Dendritic cell treated with granulocyte-macrophage colony-stimulating factor and Interleukin-4, amounts not matched to agents 40 ng/mL and 50 ng/mL, for 4 days (primary cell): Measurements from ENCODE around the gene KCNA2.

Experiments used
- H3K27ac Mint-ChIP-seq: one replicate; pipeline ENCODE4 v1.8.0; 2022; ENCODE audit warnings: mild to moderate bottlenecking, mixed read lengths
- H3K27me3 Mint-ChIP-seq: one replicate; pipeline ENCODE4 v1.8.0; 2022; ENCODE audit warnings: mild to moderate bottlenecking, mixed read lengths
- H3K36me3 Mint-ChIP-seq: one replicate; pipeline ENCODE4 v1.8.0; 2022; ENCODE audit warnings: low read depth, mixed read lengths
- H3K4me1 Mint-ChIP-seq: one replicate; pipeline ENCODE4 v1.8.0; 2022; ENCODE audit warnings: low read depth, mixed read lengths
- H3K4me3 Mint-ChIP-seq: one replicate; pipeline ENCODE4 v1.8.0; 2022; ENCODE audit warnings: mild to moderate bottlenecking, moderate library complexity, mixed read lengths
- H3K9me3 Mint-ChIP-seq: one replicate; pipeline ENCODE4 v1.8.0; 2022; ENCODE audit warnings: mixed read lengths
- intact Hi-C: fragments of 100-400 bp; cut with micrococcal nuclease; formaldehyde crosslinking; loops from one replicate; pipeline ENCODE4 v1.15.0; 2022

Gene KCNA2

GRCh38 chr1:110605901-110606656, at the start of gene KCNA2:
KCNA2 (minus strand) TSS chr1:110606358; CDS start chr1:110604782, 1,576 bp downstream.
- intact Hi-C loops, result no loop called here
- peaks cover 20% of the 10 kb centered on the region for H3K4me1 Mint-ChIP-seq
- no peaks in the 10 kb centered on the region for H3K36me3 Mint-ChIP-seq
- H3K9me3 Mint-ChIP-seq, result no peaks in the 10 kb centered on the region
- peaks cover 78% of the 10 kb centered on the region for H3K27me3 Mint-ChIP-seq
- no peak within 1 kb of the TSS for H3K27ac Mint-ChIP-seq
- H3K4me3 Mint-ChIP-seq, result peak within 1 kb of the TSS; percentile 79

DNA sequence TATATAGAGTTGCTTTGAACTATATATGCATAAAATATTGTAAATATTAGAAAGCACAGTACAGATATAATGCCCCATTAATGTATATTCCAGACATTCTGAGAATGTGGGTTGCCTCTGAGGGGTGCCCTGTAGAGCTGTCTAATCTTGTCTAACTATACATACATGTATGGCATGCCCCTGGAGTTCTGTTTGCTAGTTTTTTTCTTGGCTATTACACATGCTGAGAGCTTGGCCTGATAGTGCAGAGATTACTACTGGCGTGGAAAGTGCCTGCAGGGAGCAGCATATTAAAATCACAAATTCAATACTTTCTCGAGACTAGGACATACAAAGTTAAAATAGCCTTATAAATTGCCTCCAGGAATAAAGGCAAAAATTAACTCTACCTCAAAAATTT, 44.5 kb upstream of the KCNA2 start:
- Mint-ChIP-seq H3K4me3 (no peak overlapping the region), H3K36me3 (no peaks in the 10 kb centered on the region), H3K4me1 (peaks cover 10% of the 10 kb centered on the region), H3K27me3 (no peaks in the 10 kb centered on the region), H3K27ac (no peak overlapping the region), H3K9me3 (no peaks in the 10 kb centered on the region)
- intact Hi-C loops, result no loop called here

- H3K9me3 Mint-ChIP-seq, result no peaks in the 10 kb centered on the region
- no peak overlapping the region for H3K27ac Mint-ChIP-seq
- intact Hi-C loops, result no loop called here
- no peak overlapping the region for H3K4me3 Mint-ChIP-seq
- H3K36me3 Mint-ChIP-seq, result no peaks in the 10 kb centered on the region
- no peaks in the 10 kb centered on the region for H3K27me3 Mint-ChIP-seq
- peaks cover 17% of the 10 kb centered on the region for H3K4me1 Mint-ChIP-seq
Measured at GRCh38 chr1:110648417-110648816, 42.3 kb upstream of the KCNA2 start.

DNA sequence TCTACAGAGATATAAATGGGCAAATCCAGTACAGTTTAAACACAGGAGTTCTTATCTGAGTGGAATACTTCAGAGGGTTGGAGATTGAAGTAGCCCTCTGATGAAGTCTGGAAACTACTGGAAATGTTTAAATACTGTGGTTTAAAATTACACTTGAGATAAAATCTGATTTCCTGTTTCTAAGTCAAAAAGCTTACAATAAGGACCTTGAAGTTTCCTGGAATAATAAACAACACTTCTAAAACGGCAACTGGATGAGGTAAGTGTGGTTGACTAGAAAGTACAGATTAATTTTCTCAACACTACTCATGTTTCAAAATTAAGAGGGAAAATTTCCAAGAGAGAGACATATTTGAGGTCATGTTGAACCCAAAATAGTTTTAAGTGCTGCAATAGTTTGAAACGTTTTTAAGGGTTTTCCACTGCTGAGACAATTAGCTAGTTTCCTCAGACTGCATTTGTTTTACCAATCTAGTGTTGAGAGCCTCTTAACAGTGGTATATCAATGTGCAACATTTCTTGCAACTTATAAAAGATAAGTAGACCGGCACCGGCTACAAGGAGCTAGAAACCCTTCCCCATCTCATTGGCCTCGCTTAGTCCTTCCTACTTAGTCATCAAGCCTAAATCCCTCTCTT, 41.2 kb upstream of the KCNA2 start:
- intact Hi-C loops, result no loop called here
- H3K4me3 Mint-ChIP-seq, result no peak overlapping the region
- H3K4me1 Mint-ChIP-seq, result peaks cover 21% of the 10 kb centered on the region
- no peaks in the 10 kb centered on the region for H3K9me3 Mint-ChIP-seq
- H3K36me3 Mint-ChIP-seq, result peaks cover 6% of the 10 kb centered on the region
- no peaks in the 10 kb centered on the region for H3K27me3 Mint-ChIP-seq
- no peak overlapping the region for H3K27ac Mint-ChIP-seq

GRCh38 chr1:110645821-110646735, 39.9 kb upstream of the KCNA2 start:
- Mint-ChIP-seq H3K4me3 (no peak overlapping the region), H3K27ac (no peak overlapping the region), H3K36me3 (peaks cover 6% of the 10 kb centered on the region), H3K27me3 (no peaks in the 10 kb centered on the region), H3K4me1 (peaks cover 28% of the 10 kb centered on the region), H3K9me3 (no peaks in the 10 kb centered on the region)
- intact Hi-C loops, result no loop called here

DNA sequence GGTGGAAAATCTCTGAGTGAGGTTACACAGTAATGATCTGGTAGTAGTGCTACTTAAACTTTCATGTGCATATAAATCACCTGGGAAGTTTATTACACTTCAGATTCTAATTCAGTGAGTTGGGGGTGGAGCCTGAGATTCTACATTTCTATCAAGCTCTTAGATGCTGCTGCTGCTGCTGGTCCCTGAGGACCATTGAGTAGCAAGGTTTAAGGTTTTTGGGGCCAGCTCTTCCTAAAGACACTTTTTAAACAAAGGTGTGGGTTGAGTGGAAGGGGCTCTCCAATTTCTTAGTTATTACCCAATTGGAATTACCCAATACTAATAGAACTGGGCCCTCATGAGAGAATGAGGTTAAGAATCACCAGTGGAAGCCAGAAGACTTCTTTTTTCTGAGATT, 39.1 kb upstream of the KCNA2 start:
- Mint-ChIP-seq H3K9me3 (no peaks in the 10 kb centered on the region), H3K27ac (no peak overlapping the region), H3K4me3 (no peak overlapping the region), H3K27me3 (no peaks in the 10 kb centered on the region), H3K36me3 (peaks cover 6% of the 10 kb centered on the region), H3K4me1 (peaks cover 34% of the 10 kb centered on the region)
- intact Hi-C loops, result no loop called here

DNA sequence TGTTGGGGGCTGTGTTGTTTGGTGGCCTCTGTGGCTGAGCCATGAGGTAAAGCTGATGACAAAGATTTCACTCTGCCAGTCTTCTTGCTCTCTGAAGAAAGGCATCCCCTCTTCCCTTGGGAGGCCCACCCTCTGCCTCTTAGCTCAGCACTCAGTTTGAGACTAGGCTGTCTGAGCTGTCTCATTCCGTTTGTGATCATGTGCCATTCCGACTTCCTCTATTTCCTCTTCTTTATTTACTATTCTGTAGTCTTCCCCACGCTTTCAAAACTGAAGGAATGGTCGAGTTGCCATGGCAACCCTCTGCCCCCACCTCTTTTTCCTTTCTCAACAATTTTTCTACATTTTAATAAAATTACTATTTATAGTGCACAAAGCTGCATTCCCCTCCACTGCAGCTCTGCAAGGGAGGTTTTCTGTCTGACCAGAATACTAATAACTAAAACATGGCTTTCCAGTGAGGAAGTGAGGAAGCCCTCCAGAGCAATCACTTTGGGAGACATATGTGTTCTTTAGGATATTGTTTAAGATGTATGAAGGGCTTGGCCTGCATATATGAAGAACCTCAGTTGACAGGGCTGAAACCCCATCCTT, 37.8 kb upstream of the KCNA2 start:
- Mint-ChIP-seq H3K27me3 (no peaks in the 10 kb centered on the region), H3K4me1 (peaks cover 46% of the 10 kb centered on the region), H3K9me3 (no peaks in the 10 kb centered on the region), H3K36me3 (peaks cover 6% of the 10 kb centered on the region), H3K4me3 (peak overlapping the region; percentile 25), H3K27ac (peak overlapping the region; percentile 91)
- intact Hi-C loops, result loop anchor here (5.0 kb wide), 1 partner anchor 228 kb away; the partner anchor contains the start of gene CD53

GRCh38 chr1:110639724-110640386, 33.7 kb upstream of the KCNA2 start:
- Mint-ChIP-seq H3K27me3 (no peaks in the 10 kb centered on the region), H3K27ac (peak overlapping the region; percentile 91), H3K4me3 (peak overlapping the region; percentile 27), H3K9me3 (no peaks in the 10 kb centered on the region), H3K4me1 (peaks cover 83% of the 10 kb centered on the region), H3K36me3 (peaks cover 6% of the 10 kb centered on the region)
- intact Hi-C loops, result loop anchor here (5.0 kb wide), 1 partner anchor 232 kb away; the partner anchor contains the start of gene CD53

GRCh38 chr1:110638556-110638955, 32.4 kb upstream of the KCNA2 start:
- Mint-ChIP-seq H3K27ac (peak overlapping the region; percentile 91), H3K4me3 (no peak overlapping the region), H3K9me3 (no peaks in the 10 kb centered on the region), H3K36me3 (peaks cover 6% of the 10 kb centered on the region), H3K27me3 (no peaks in the 10 kb centered on the region), H3K4me1 (peaks cover 90% of the 10 kb centered on the region)
- intact Hi-C loops, result no loop called here

- Mint-ChIP-seq H3K27me3 (no peaks in the 10 kb centered on the region), H3K9me3 (no peaks in the 10 kb centered on the region), H3K27ac (peak overlapping the region; percentile 91), H3K4me3 (no peak overlapping the region), H3K4me1 (peaks cover 91% of the 10 kb centered on the region), H3K36me3 (peaks cover 6% of the 10 kb centered on the region)
- intact Hi-C loops, result no loop called here
Measured at GRCh38 chr1:110638058-110638457, 31.9 kb upstream of the KCNA2 start.

DNA sequence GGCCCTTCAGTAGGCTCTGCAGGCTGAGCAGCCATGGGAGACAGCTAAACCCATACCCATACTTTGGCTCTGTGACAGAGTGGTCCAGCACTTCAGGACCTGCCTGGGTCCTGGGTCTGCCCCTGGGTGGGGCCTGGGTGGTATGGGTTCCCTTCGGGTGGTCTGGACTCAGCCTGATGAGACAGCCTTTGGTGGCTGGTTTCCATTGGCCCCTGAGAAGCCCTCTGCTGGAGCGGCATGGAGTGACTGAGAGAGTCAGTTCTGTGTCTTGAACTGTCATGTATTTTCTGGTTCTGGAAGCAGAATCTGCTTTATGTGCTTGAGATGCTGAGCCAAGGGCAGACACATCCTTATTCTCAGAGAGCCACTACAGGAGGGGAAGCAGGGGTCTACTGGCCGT, 31.3 kb upstream of the KCNA2 start:
- intact Hi-C loops, result no loop called here
- peak overlapping the region; percentile 91 for H3K27ac Mint-ChIP-seq
- H3K4me1 Mint-ChIP-seq, result peaks cover 87% of the 10 kb centered on the region

GRCh38 chr1:110636149-110636935, 30.2 kb upstream of the KCNA2 start:
- no peak overlapping the region for H3K27ac Mint-ChIP-seq
- H3K27me3 Mint-ChIP-seq, result no peaks in the 10 kb centered on the region
- no peaks in the 10 kb centered on the region for H3K36me3 Mint-ChIP-seq
- H3K4me3 Mint-ChIP-seq, result no peak overlapping the region
- intact Hi-C loops, result no loop called here
- H3K4me1 Mint-ChIP-seq, result peaks cover 77% of the 10 kb centered on the region
- H3K9me3 Mint-ChIP-seq, result no peaks in the 10 kb centered on the region

More for the DNA sequence above, 31.3 kb upstream of the KCNA2 start:
- Mint-ChIP-seq H3K27me3 (no peaks in the 10 kb centered on the region), H3K4me3 (no peak overlapping the region), H3K36me3 (peaks cover under 1% of the 10 kb centered on the region), H3K9me3 (no peaks in the 10 kb centered on the region)
